IMR-90 (cell line): ENCODE data around the gene PKN3. TPM values are rescaled to one million over a fixed set of nuclear protein-coding genes. Genes with fewer than 3 reads are reported as not detected.

Experiments
- ATAC-seq: fragments of 200-7000 bp; cut with Tn5 transposase; 2 replicates; pipeline ENCODE4 v1.9.1; 2020; ENCODE audit warnings: low read depth, mild to moderate bottlenecking, moderate library complexity
- BruUV-seq: library from RNA; stranded (reverse); fragments of 400-500 nt; replicated peaks from 2 replicates; lab custom pipeline; 2021; lab: Mats Ljungman, UMichigan
- CTCF ChIA-PET: fragments of 300-600 bp; formaldehyde crosslinking; extraction: SDS; loops from one replicate; lab custom pipeline; 2021; ENCODE audit warnings: antibody characterized with exemption; lab: Yijun Ruan, JAX
- POLR2A ChIA-PET: fragments of 300-600 bp; sonication (Branson Sonifier 250); formaldehyde crosslinking; loops from one replicate; lab custom pipeline; 2022; ENCODE audit warnings: antibody characterized with exemption; ENCODE audit not compliant: unreplicated experiment; lab: Charles Lee
- DNase-seq: peaks from one replicate; pipeline ENCODE4 v3.0.0; 2013
- H2AFZ ChIP-seq: replicated peaks from 2 replicates; pipeline ENCODE3; 2013; ENCODE audit warnings: low read length, mild to moderate bottlenecking; ENCODE audit not compliant: poor library complexity
- H2AK5ac ChIP-seq: 2 replicates; pipeline ENCODE4 v1.6.1; 2013; ENCODE audit warnings: low read depth, low read length, inconsistent platforms
- H2AK9ac ChIP-seq: replicated peaks from 2 replicates; pipeline ENCODE3; 2013; ENCODE audit warnings: mild to moderate bottlenecking, low read depth, low read length, moderate library complexity; ENCODE audit not compliant: poor library complexity
- H2BK120ac ChIP-seq: 2 replicates; pipeline ENCODE4 v1.6.1; 2013; ENCODE audit warnings: low read depth, low read length, inconsistent platforms
- H2BK15ac ChIP-seq: 3 replicates; pipeline ENCODE4 v1.6.1; 2013; ENCODE audit warnings: low read depth, low read length, inconsistent platforms
- H2BK20ac ChIP-seq: 2 replicates; pipeline ENCODE4 v1.6.1; 2013; ENCODE audit warnings: low read depth, mild to moderate bottlenecking, inconsistent platforms, low read length, moderate library complexity
- H2BK5ac ChIP-seq: 2 replicates; pipeline ENCODE4 v1.6.1; 2013; ENCODE audit warnings: mild to moderate bottlenecking, low read depth, low read length, inconsistent platforms; ENCODE audit not compliant: poor library complexity, severe bottlenecking
- H3K14ac ChIP-seq: replicated peaks from 2 replicates; pipeline ENCODE4 v1.6.1; 2013; ENCODE audit warnings: low read depth, low read length, inconsistent platforms
- H3K18ac ChIP-seq: 2 replicates; pipeline ENCODE4 v1.6.1; 2013; ENCODE audit warnings: low read depth, low read length, control low read depth
- H3K23ac ChIP-seq: 2 replicates; pipeline ENCODE4 v1.6.1; 2013; ENCODE audit warnings: low read depth, low read length, inconsistent platforms
- H3K27ac ChIP-seq: 2 replicates; pipeline ENCODE4 v1.5.1; 2013; ENCODE audit warnings: mild to moderate bottlenecking, control low read depth, low read length; ENCODE audit not compliant: insufficient read depth
- H3K27me3 ChIP-seq: 2 replicates; pipeline ENCODE4 v1.6.1; 2013; ENCODE audit warnings: low read length; ENCODE audit not compliant: control insufficient read depth, insufficient read depth
- H3K36me3 ChIP-seq: 2 replicates; pipeline ENCODE4 v1.6.1; 2013; ENCODE audit warnings: low read length, mixed read lengths; ENCODE audit not compliant: control insufficient read depth, insufficient read depth
- H3K4ac ChIP-seq: 2 replicates; pipeline ENCODE4 v1.6.1; 2013; ENCODE audit warnings: low read depth, low read length, inconsistent platforms
- H3K4me1 ChIP-seq: 2 replicates; pipeline ENCODE4 v1.6.1; 2013; ENCODE audit warnings: low read length, mixed read lengths; ENCODE audit not compliant: control insufficient read depth, insufficient read depth
- H3K4me2 ChIP-seq: 2 replicates; pipeline ENCODE4 v1.6.1; 2013; ENCODE audit warnings: low read depth, mild to moderate bottlenecking, control low read depth, low read length, moderate library complexity
- H3K4me3 ChIP-seq: 2 replicates; pipeline ENCODE4 v1.5.1; 2013; ENCODE audit warnings: low read depth, mild to moderate bottlenecking, control low read depth, low read length, moderate library complexity; ENCODE audit not compliant: insufficient read depth
- H3K56ac ChIP-seq: 2 replicates; pipeline ENCODE4 v1.6.1; 2013; ENCODE audit warnings: low read length, inconsistent platforms; ENCODE audit not compliant: insufficient read depth; ENCODE audit errors: extremely low read depth
- H3K79me1 ChIP-seq, 2 experiments: 2 replicates each; pipeline ENCODE4 v1.6.1; 2013; ENCODE audit warnings: low read length in 2 of 2, inconsistent platforms in 1 of 2, low read depth in 1 of 2
- H3K9ac ChIP-seq: 2 replicates; pipeline ENCODE4 v1.6.1; 2013; ENCODE audit warnings: low read depth, low read length, control low read depth
- H3K9me1 ChIP-seq: 2 replicates; pipeline ENCODE4 v1.6.1; 2013; ENCODE audit warnings: low read length, inconsistent platforms; ENCODE audit not compliant: insufficient read depth
- H3K9me3 ChIP-seq: 2 replicates; pipeline ENCODE4 v1.6.1; 2013; ENCODE audit warnings: low read length; ENCODE audit not compliant: control insufficient read depth, insufficient read depth
- H4K20me1 ChIP-seq: 2 replicates; pipeline ENCODE4 v1.6.1; 2013; ENCODE audit warnings: low read length, inconsistent platforms; ENCODE audit not compliant: insufficient read depth
- H4K5ac ChIP-seq: 2 replicates; pipeline ENCODE4 v1.6.1; 2013; ENCODE audit warnings: mild to moderate bottlenecking, low read depth, low read length, control low read depth
- H4K8ac ChIP-seq, 2 experiments: 2 replicates each; pipeline ENCODE4 v1.6.1; 2013; ENCODE audit warnings: low read depth in 2 of 2, low read length in 2 of 2, control low read depth in 1 of 2, inconsistent platforms in 1 of 2
- H4K91ac ChIP-seq: 2 replicates; pipeline ENCODE4 v1.6.1; 2013; ENCODE audit warnings: low read depth, low read length, inconsistent platforms; ENCODE audit not compliant: insufficient read depth
- BHLHE40 ChIP-seq: fragments of 150-350 bp; IDR thresholded peaks from 2 replicates; pipeline ENCODE4 v1.6.1; 2016; ENCODE audit warnings: mild to moderate bottlenecking, low read depth, low read length
- CEBPB ChIP-seq: IDR thresholded peaks from 2 replicates; pipeline ENCODE4 v1.6.1; 2012; ENCODE audit warnings: low read depth, low read length, improper control_type of control experiment
- FOS ChIP-seq: fragments of 150-350 bp; IDR thresholded peaks from 2 replicates; pipeline ENCODE4 v1.6.1; 2016; ENCODE audit warnings: low read depth, low read length
- MAFK ChIP-seq: IDR thresholded peaks from 2 replicates; pipeline ENCODE4 v1.6.1; 2012; ENCODE audit warnings: low read depth, low read length, improper control_type of control experiment
- MAZ ChIP-seq: IDR thresholded peaks from 2 replicates; pipeline ENCODE4 v1.6.1; 2012; ENCODE audit warnings: low read depth, mild to moderate bottlenecking, low read length, improper control_type of control experiment, moderate library complexity, borderline replicate concordance
- MXI1 ChIP-seq: IDR thresholded peaks from 2 replicates; pipeline ENCODE4 v1.6.1; 2012; ENCODE audit warnings: low read depth, mild to moderate bottlenecking, low read length, moderate library complexity, borderline replicate concordance
- NFE2L2 ChIP-seq: fragments of 150-350 bp; IDR thresholded peaks from 2 replicates; pipeline ENCODE4 v1.6.1; 2016; ENCODE audit warnings: low read depth, mild to moderate bottlenecking, low read length
- RAD21 ChIP-seq: IDR thresholded peaks from 2 replicates; pipeline ENCODE4 v1.6.1; 2012; ENCODE audit warnings: low read length, improper control_type of control experiment
- RCOR1 ChIP-seq: IDR thresholded peaks from 2 replicates; pipeline ENCODE4 v1.6.1; 2012; ENCODE audit warnings: mild to moderate bottlenecking, low read length, improper control_type of control experiment; ENCODE audit not compliant: insufficient replicate concordance
- RFX5 ChIP-seq: IDR thresholded peaks from 2 replicates; pipeline ENCODE4 v1.8.0; 2012; ENCODE audit warnings: low read depth, mild to moderate bottlenecking, low read length, moderate library complexity
- SMC3 ChIP-seq: fragments of 150-350 bp; IDR thresholded peaks from 2 replicates; pipeline ENCODE4 v1.6.1; 2016; ENCODE audit warnings: low read depth, mild to moderate bottlenecking, antibody characterized with exemption, low read length, moderate library complexity
- WGBS, 2 experiments: methylation state at CpG; one replicate each; pipeline versions ENCODE4 v1.1.5 to v1.1.7; 2013; ENCODE audit warnings: missing lambda C conversion rate in 2 of 2; ENCODE audit not compliant: insufficient read length in 1 of 2; ENCODE audit errors: extremely low coverage in 2 of 2; 5-methylcytosine and 5-hydroxymethylcytosine counted together
- dilution Hi-C: fragments of 300-500 bp; cut with HindIII; formaldehyde crosslinking; loops from one replicate; pipeline ENCODE4 v1.14.3; 2018; ENCODE audit warnings: low sequenced_read_pairs; ENCODE audit not compliant: unreplicated experiment
- in situ Hi-C: fragments of 300-500 bp; cut with MboI; formaldehyde crosslinking; loops from 3 replicates; pipeline ENCODE4 v1.14.3; 2019; ENCODE audit warnings: low sequenced_read_pairs, inconsistent platforms, mixed read lengths
- intact Hi-C: fragments of 100-400 bp; cut with micrococcal nuclease; formaldehyde crosslinking; loops from 2 replicates; pipeline ENCODE4 v1.10.0; 2022
- polyA plus RNA-seq, 3 experiments: library from polyadenylated mRNA; depleted of rRNA; stranded (reverse); fragments of >200 nt; gene quantifications; 2 replicates each; pipeline ENCODE4 v1.2.3, GENCODE V29; 2012; ENCODE audit warnings: low replicate concordance in 1 of 3
- total RNA-seq: library from RNA; depleted of rRNA; stranded (reverse); fragments of >200 nt; gene quantifications from 2 replicates; pipeline ENCODE4 v1.2.3, GENCODE V29; 2012
- TF ChIP-seq, protein P1 (sequence below): fragments of 150-350 bp; IDR thresholded peaks from 2 replicates; pipeline ENCODE4 v1.6.1; 2016; ENCODE audit warnings: low read depth, mild to moderate bottlenecking, low read length, moderate library complexity, borderline replicate concordance
- TF ChIP-seq, protein P2 (sequence below): conservative IDR thresholded peaks from 2 replicates; pipeline ENCODE4 v1.5.1; 2012; ENCODE audit warnings: mild to moderate bottlenecking, low read depth, low read length, improper control_type of control experiment

Gene PKN3
- total and polyA plus RNA-seq, 2 of the 4 experiments (the other 2 are of a cell fraction), result 1.6 to 3.8 TPM

DNA sequence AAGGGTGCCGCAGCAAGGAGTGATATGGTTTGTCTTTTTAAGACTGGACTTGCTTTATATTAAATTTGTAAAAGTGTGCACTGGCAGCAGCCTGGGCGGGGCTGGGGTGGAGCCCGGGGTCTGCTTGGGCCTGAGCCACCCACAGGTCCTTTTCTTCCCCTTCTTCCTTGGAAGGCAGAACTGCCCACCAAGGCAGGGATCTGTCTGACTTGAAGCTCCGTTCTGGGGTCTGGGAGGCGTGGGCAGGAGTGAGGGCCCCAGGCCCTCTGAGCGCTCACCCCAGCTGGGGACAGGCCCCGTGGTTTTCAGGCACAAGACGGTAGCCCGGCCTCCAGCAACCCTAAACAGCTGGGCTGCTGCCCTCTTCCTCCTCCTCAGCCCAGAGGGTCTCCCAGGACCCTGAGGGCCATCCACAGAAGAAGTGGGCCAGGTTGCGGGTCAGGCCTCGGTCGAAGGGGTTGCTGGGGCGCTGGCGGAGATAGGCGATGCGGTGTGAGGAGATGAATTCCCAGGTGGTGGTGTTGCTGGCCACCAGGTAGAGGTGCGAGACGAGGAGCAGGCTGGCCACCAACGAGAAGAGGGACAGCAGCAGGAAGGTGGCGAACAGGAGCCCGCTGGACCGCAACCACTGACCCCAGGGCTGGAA is 18.7 kb downstream of the PKN3 start:
- Histone ChIP-seq H4K8ac (no peak overlapping the region), H3K23ac (no peak overlapping the region), H4K91ac (no peak overlapping the region), H3K4me1 (peaks cover 4% of the 10 kb centered on the region; the same call in 1 of the 2 replicates), H2BK5ac (no peak overlapping the region), H3K9me1 (peaks cover 9% of the 10 kb centered on the region), H3K27ac (no peak overlapping the region), H2AK5ac (no peak overlapping the region), H2AK9ac (no peak overlapping the region), H3K56ac (no peak overlapping the region), H3K4me2 (no peak overlapping the region), H3K18ac (no peak overlapping the region), H4K20me1 (no peaks in the 10 kb centered on the region), H3K9me3 (no peaks in the 10 kb centered on the region), H3K4ac (no peak overlapping the region), H3K79me1 (peaks cover 3 to 15% of the 10 kb centered on the region in 2 experiments), H2BK20ac (no peak overlapping the region), H2BK120ac (no peak overlapping the region), H3K4me3 (no peak overlapping the region), H2AFZ (no peak overlapping the region), H2BK15ac (no peak overlapping the region), H4K5ac (no peak overlapping the region), H3K9ac (no peak overlapping the region), H3K36me3 (peaks cover 3% of the 10 kb centered on the region), H3K14ac (no peak overlapping the region), H3K27me3 (no peaks in the 10 kb centered on the region)
- intact Hi-C loops (no loop called here), in situ Hi-C loops (no loop called here), dilution Hi-C loops (no loop called here)
- DNase-seq (no peak), ATAC-seq (no peak)
- POLR2A ChIA-PET, result no interaction called here
- TF ChIP-seq MAZ (no peak), FOS (no peak), MXI1 (no peak), CEBPB (no peak), RAD21 (no peak), SMC3 (no peak), MAFK (no peak), NFE2L2 (no peak), BHLHE40 (no peak), RCOR1 (no peak), RFX5 (no peak)
- TF ChIP-seq, protein P1, sequence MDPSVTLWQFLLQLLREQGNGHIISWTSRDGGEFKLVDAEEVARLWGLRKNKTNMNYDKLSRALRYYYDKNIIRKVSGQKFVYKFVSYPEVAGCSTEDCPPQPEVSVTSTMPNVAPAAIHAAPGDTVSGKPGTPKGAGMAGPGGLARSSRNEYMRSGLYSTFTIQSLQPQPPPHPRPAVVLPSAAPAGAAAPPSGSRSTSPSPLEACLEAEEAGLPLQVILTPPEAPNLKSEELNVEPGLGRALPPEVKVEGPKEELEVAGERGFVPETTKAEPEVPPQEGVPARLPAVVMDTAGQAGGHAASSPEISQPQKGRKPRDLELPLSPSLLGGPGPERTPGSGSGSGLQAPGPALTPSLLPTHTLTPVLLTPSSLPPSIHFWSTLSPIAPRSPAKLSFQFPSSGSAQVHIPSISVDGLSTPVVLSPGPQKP, result no peak
- TF ChIP-seq, protein P2, sequence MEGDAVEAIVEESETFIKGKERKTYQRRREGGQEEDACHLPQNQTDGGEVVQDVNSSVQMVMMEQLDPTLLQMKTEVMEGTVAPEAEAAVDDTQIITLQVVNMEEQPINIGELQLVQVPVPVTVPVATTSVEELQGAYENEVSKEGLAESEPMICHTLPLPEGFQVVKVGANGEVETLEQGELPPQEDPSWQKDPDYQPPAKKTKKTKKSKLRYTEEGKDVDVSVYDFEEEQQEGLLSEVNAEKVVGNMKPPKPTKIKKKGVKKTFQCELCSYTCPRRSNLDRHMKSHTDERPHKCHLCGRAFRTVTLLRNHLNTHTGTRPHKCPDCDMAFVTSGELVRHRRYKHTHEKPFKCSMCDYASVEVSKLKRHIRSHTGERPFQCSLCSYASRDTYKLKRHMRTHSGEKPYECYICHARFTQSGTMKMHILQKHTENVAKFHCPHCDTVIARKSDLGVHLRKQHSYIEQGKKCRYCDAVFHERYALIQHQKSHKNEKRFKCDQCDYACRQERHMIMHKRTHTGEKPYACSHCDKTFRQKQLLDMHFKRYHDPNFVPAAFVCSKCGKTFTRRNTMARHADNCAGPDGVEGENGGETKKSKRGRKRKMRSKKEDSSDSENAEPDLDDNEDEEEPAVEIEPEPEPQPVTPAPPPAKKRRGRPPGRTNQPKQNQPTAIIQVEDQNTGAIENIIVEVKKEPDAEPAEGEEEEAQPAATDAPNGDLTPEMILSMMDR, result no peak
- 92% methylated on average over 2 of the region's 22 CpGs; no CpG with 5 or more reads in 1 of the 2 experiments for WGBS, 2 experiments
- CTCF ChIA-PET, result no interaction called here
- BruUV-seq, result no TSS peak
